HepG2 (cell line): ENCODE results near the gene MRPL43. TPM values are rescaled to one million over a fixed set of nuclear protein-coding genes. Genes with fewer than 3 reads are reported as not detected.

Source experiments
- ATAC-seq: fragments of 200-7000 bp; cut with Tn5 transposase; 3 replicates; pipeline ENCODE4 v1.9.1; 2020; ENCODE audit warnings: mild to moderate bottlenecking, moderate library complexity
- BruUV-seq: library from RNA; stranded (reverse); fragments of 400-500 nt; replicated peaks from 2 replicates; lab custom pipeline; 2021; lab: Mats Ljungman, UMichigan
- CTCF ChIA-PET: fragments of 300-600 bp; formaldehyde crosslinking; extraction: SDS; loops from one replicate; lab custom pipeline; 2021; ENCODE audit warnings: low total read pairs, inconsistent platforms, low intra/inter-chr PET ratio; lab: Yijun Ruan, JAX
- POLR2A ChIA-PET: fragments of 350-600 bp; sonication (Branson Sonifier 250); formaldehyde crosslinking; loops from one replicate; lab custom pipeline; 2020; ENCODE audit warnings: antibody characterized with exemption, inconsistent platforms; lab: Yijun Ruan, JAX
- DNase-seq: peaks from one replicate; pipeline ENCODE4 v3.0.0-alpha.2; 2015; ENCODE audit warnings: low spot score
- FAIRE-seq: peaks from 3 replicates; lab custom pipeline; 2011; peaks lifted over from hg19 to GRCh38; lab: Jason Lieb, UNC
- H2AFZ ChIP-seq: one replicate; pipeline ENCODE4 v1.6.1; 2011; ENCODE audit warnings: low read length, inconsistent platforms
- H3K27ac ChIP-seq: fragments of 300-600 bp; 3 replicates; pipeline ENCODE4 v1.8.0; 2011; ENCODE audit warnings: mixed run types, mild to moderate bottlenecking, mixed read lengths, low read length, inconsistent platforms; ENCODE audit not compliant: insufficient read depth; ENCODE audit errors: extremely low read length
- H3K27me3 ChIP-seq, 2 experiments: fragments of 200-600 bp in 1 of 2; 2 replicates in 1 of 2; 3 replicates in 1 of 2; pipeline versions ENCODE4 v1.6.0 to v1.8.0; 2011; ENCODE audit warnings: low read length in 2 of 2, mild to moderate bottlenecking in 2 of 2, moderate library complexity in 2 of 2, inconsistent platforms in 1 of 2; ENCODE audit not compliant: insufficient read depth in 2 of 2, control insufficient read depth in 1 of 2
- H3K36me3 ChIP-seq, 2 experiments: fragments of 200-600 bp in 1 of 2; replicated peaks in 1 of 2; 2 replicates in 1 of 2; 3 replicates in 1 of 2; pipeline versions ENCODE4 v1.5.1 to v1.8.0; 2011; ENCODE audit warnings: low read length in 2 of 2, inconsistent platforms in 1 of 2; ENCODE audit not compliant: insufficient read depth in 2 of 2, control insufficient read depth in 1 of 2
- H3K4me1 ChIP-seq: 2 replicates; pipeline ENCODE4 v1.5.1; 2012; ENCODE audit warnings: low read length, inconsistent platforms; ENCODE audit not compliant: insufficient read depth
- H3K4me2 ChIP-seq: 2 replicates; pipeline ENCODE4 v1.6.0; 2011; ENCODE audit warnings: low read depth, low read length, inconsistent platforms
- H3K4me3 ChIP-seq, 3 experiments: fragments of 200-600 bp in 1 of 3; sonication (generic), shearing (Covaris generic) in 1 of 3; replicated peaks in 1 of 3; 2 replicates each; pipeline ENCODE4 v1.5.1; 2011 to 2016; ENCODE audit warnings: low read length in 3 of 3, inconsistent platforms in 2 of 3, low read depth in 2 of 3, mild to moderate bottlenecking in 2 of 3, control low read depth in 1 of 3, mixed read lengths in 1 of 3; ENCODE audit not compliant: insufficient read depth in 1 of 3
- H3K79me2 ChIP-seq: one replicate; pipeline ENCODE4 v1.6.1; 2011; ENCODE audit warnings: low read length, inconsistent platforms; ENCODE audit not compliant: insufficient read depth
- H3K9ac ChIP-seq: 2 replicates; pipeline ENCODE4 v1.6.0; 2011; ENCODE audit warnings: mild to moderate bottlenecking, low read depth, low read length, inconsistent platforms; ENCODE audit not compliant: insufficient read depth
- H3K9me3 ChIP-seq: 2 replicates; pipeline ENCODE4 v1.5.1; 2012; ENCODE audit warnings: mild to moderate bottlenecking, low read length
- H4K20me1 ChIP-seq: 2 replicates; pipeline ENCODE4 v1.6.0; 2011; ENCODE audit warnings: inconsistent platforms, mild to moderate bottlenecking, low read length, moderate library complexity; ENCODE audit not compliant: insufficient read depth
- AFF4 ChIP-seq: sonication (generic); formaldehyde crosslinking; IDR thresholded peaks from 2 replicates; pipeline ENCODE4 v1.4.0; 2020; ENCODE audit warnings: missing genetic modification reagents
- CSRNP1 ChIP-seq: sonication (generic); formaldehyde crosslinking; IDR thresholded peaks from 2 replicates; pipeline ENCODE4 v1.8.1; 2023; ENCODE audit warnings: mild to moderate bottlenecking, missing genetic modification reagents
- ISL2 ChIP-seq: sonication (generic); formaldehyde crosslinking; IDR thresholded peaks from 2 replicates; pipeline ENCODE4 v1.5.0; 2020; ENCODE audit warnings: missing genetic modification reagents
- LRRFIP1 ChIP-seq: sonication (generic); formaldehyde crosslinking; conservative IDR thresholded peaks from 2 replicates; pipeline ENCODE4 v1.4.0; 2020; ENCODE audit warnings: missing genetic modification reagents
- NFE2L1 ChIP-seq: sonication (generic); formaldehyde crosslinking; IDR thresholded peaks from 2 replicates; pipeline ENCODE4 v1.4.0; 2020; ENCODE audit warnings: missing genetic modification reagents, mild to moderate bottlenecking, borderline replicate concordance
- PATZ1 ChIP-seq: sonication (generic); formaldehyde crosslinking; IDR thresholded peaks from 2 replicates; pipeline ENCODE4 v1.4.0; 2020; ENCODE audit warnings: missing genetic modification reagents
- SNAPC2 ChIP-seq: sonication (generic); formaldehyde crosslinking; IDR thresholded peaks from 2 replicates; pipeline ENCODE4 v1.8.1; 2022; ENCODE audit warnings: mild to moderate bottlenecking, missing genetic modification reagents
- TAF15 ChIP-seq: fragments of 200-400 bp; formaldehyde crosslinking; IDR thresholded peaks from one replicate; pipeline ENCODE4 v1.6.1; 2018; ENCODE audit warnings: mild to moderate bottlenecking, low read depth, low read length; ENCODE audit not compliant: poor library complexity, severe bottlenecking
- WIZ ChIP-seq: sonication (generic); formaldehyde crosslinking; IDR thresholded peaks from 2 replicates; pipeline ENCODE4 v1.5.1; 2020; ENCODE audit warnings: mild to moderate bottlenecking, missing genetic modification reagents
- ZFP62 ChIP-seq: sonication (generic); formaldehyde crosslinking; IDR thresholded peaks from 2 replicates; pipeline ENCODE4 v1.4.0; 2020; ENCODE audit warnings: missing genetic modification reagents
- ZFP90 ChIP-seq: sonication (generic); formaldehyde crosslinking; IDR thresholded peaks from 2 replicates; pipeline ENCODE4 v1.8.0; 2022; ENCODE audit warnings: missing genetic modification reagents, mild to moderate bottlenecking, inconsistent platforms, borderline replicate concordance
- ZKSCAN8 ChIP-seq: IDR thresholded peaks from 2 replicates; pipeline ENCODE4 v1.6.1; 2016; ENCODE audit warnings: borderline replicate concordance, missing genetic modification reagents, missing compliant biosample characterization
- ZNF235 ChIP-seq: sonication (generic); formaldehyde crosslinking; IDR thresholded peaks from 2 replicates; pipeline ENCODE4 v1.8.1; 2023; ENCODE audit warnings: mild to moderate bottlenecking, missing genetic modification reagents, borderline replicate concordance
- ZNF260 ChIP-seq: sonication (generic); formaldehyde crosslinking; IDR thresholded peaks from 2 replicates; pipeline ENCODE4 v1.4.0; 2020; ENCODE audit warnings: missing genetic modification reagents, low read depth, mild to moderate bottlenecking, borderline replicate concordance
- in situ Hi-C: cut with HindIII; loops from 2 replicates; pipeline ENCODE4 v1.10.0; 2017; ENCODE audit warnings: low pct_unique_long_range_greater_than_20kb; ENCODE audit not compliant: extremely low pct_ligation_motif_present
- intact Hi-C: fragments of 100-400 bp; cut with micrococcal nuclease; formaldehyde crosslinking; loops from one replicate; pipeline ENCODE4 v1.10.0; 2022; ENCODE audit not compliant: unreplicated experiment
- polyA plus RNA-seq, 8 experiments: library from polyadenylated mRNA; depleted of rRNA in 3 of 8; stranded (reverse) in 7 of 8; unstranded in 1 of 8; fragments of >200 nt; fragmentation: Illumina TruSeq in 4 of 8; extraction: Trizol in 4 of 8; gene quantifications; 2 replicates each; pipeline versions ENCODE4 v1.2.1 to v1.2.3, GENCODE V29; 2011 to 2016; ENCODE audit warnings: low read depth in 4 of 8, missing spikeins in 1 of 8, mixed read lengths in 1 of 8; ENCODE audit not compliant: insufficient read depth in 1 of 8
- total RNA-seq, 5 experiments: library from RNA; depleted of rRNA; stranded (reverse); fragments of >200 nt; fragmentation: Illumina TruSeq; extraction: Trizol; gene quantifications; 2 replicates each; pipeline ENCODE4 v1.2.3, GENCODE V29; 2016; ENCODE audit warnings: low read depth in 1 of 5

MRPL43 gene
- total and polyA plus RNA-seq, 2 of the 13 experiments (the other 11 are each of a cell fraction or from before 2014, with no cell fraction given), result 71.0 to 73.7 TPM

- TF ChIP-seq CSRNP1 (CRISPR knock-in tag) (no peak), ZFP90 (CRISPR knock-in tag) (no peak), ZFP62 (no peak), ZNF235 (CRISPR knock-in tag) (no peak), TAF15 (no peak), SNAPC2 (no peak)
Measured at GRCh38 chr10:100945754-100946153, 41.5 kb downstream of the MRPL43 start (continued).

- no peaks in the 10 kb centered on the region for H4K20me1 ChIP-seq
- H2AFZ ChIP-seq, result no peak overlapping the region
- H3K79me2 ChIP-seq, result no peaks in the 10 kb centered on the region
- H3K36me3 ChIP-seq, result peaks cover 12 to 77% of the 10 kb centered on the region in 2 experiments
- ATAC-seq, result no peak
- no peak overlapping the region for H3K9ac ChIP-seq
- no peak overlapping the region for H3K27ac ChIP-seq
- DNase-seq, result no peak
- in situ Hi-C loops, result no loop called here
- no peaks in the 10 kb centered on the region for H3K27me3 ChIP-seq
- H3K4me3 ChIP-seq, result no peak overlapping the region
- TSS peak; percentile 26 for BruUV-seq
- intact Hi-C loops, result no loop called here
- CTCF ChIA-PET, result no interaction called here
- H3K4me1 ChIP-seq, result no peaks in the 10 kb centered on the region
- no peak overlapping the region for H3K4me2 ChIP-seq
- no peaks in the 10 kb centered on the region for H3K9me3 ChIP-seq
- FAIRE-seq, result no peak
- POLR2A ChIA-PET, result no interaction called here
- TF ChIP-seq NFE2L1, result no peak
- no peak for TF ChIP-seq ZKSCAN8 (CRISPR knock-in tag)
- TF ChIP-seq LRRFIP1, result no peak
- no peak for TF ChIP-seq PATZ1 (CRISPR knock-in tag)
- no peak for TF ChIP-seq WIZ (CRISPR knock-in tag)
- TF ChIP-seq AFF4 (CRISPR knock-in tag), result no peak
- no peak for TF ChIP-seq ISL2 (CRISPR knock-in tag)
- TF ChIP-seq ZNF260 (CRISPR knock-in tag), result no peak
Measured at GRCh38 chr10:100943508-100943907, 43.8 kb downstream of the MRPL43 start.
